Chondrocyte (in vitro differentiated cells): Measurements from ENCODE around the gene TUSC2. TPM values are rescaled to one million over a fixed set of nuclear protein-coding genes. Genes with fewer than 3 reads are reported as not detected.
A peak's percentile ranks its signal among the peaks of the same experiment; 100 is the strongest.

ENCODE experiments used
- DNase-seq: peaks from one replicate; pipeline ENCODE4 v3.0.0; 2021; ENCODE audit warnings: mixed read lengths, low spot score
- H3K27ac Mint-ChIP-seq: one replicate; pipeline ENCODE4 v1.8.0; 2021; ENCODE audit warnings: mild to moderate bottlenecking, moderate library complexity, mixed read lengths; ENCODE audit not compliant: unreplicated experiment
- H3K27me3 Mint-ChIP-seq: 2 replicates; pipeline ENCODE4 v1.8.0; 2021; ENCODE audit warnings: low read depth, mixed read lengths
- H3K36me3 Mint-ChIP-seq: 2 replicates; pipeline ENCODE4 v1.8.0; 2021; ENCODE audit warnings: low read depth, mixed read lengths
- H3K4me1 Mint-ChIP-seq: 2 replicates; pipeline ENCODE4 v1.8.0; 2021; ENCODE audit warnings: low read depth, mild to moderate bottlenecking, mixed read lengths
- H3K4me3 Mint-ChIP-seq: one replicate; pipeline ENCODE4 v1.8.0; 2021; ENCODE audit warnings: mild to moderate bottlenecking, moderate library complexity, mixed read lengths; ENCODE audit not compliant: unreplicated experiment
- H3K9me3 Mint-ChIP-seq: 2 replicates; pipeline ENCODE4 v1.8.0; 2021; ENCODE audit warnings: low read depth, mixed read lengths
- CTCF ChIP-seq: fragments of 200-600 bp; sonication (generic); IDR thresholded peaks from 2 replicates; pipeline ENCODE4 v1.5.0; 2021; ENCODE audit warnings: antibody characterized with exemption, mild to moderate bottlenecking, moderate library complexity
- total RNA-seq: library from RNA; stranded (reverse); gene quantifications from 3 replicates; pipeline ENCODE4 v1.2.1, GENCODE V29; 2021

TUSC2 gene
- total RNA-seq, 1 donor from 2014 or later = 15.3 TPM

- no peaks in the 10 kb centered on the region for H3K9me3 Mint-ChIP-seq
- no peaks in the 10 kb centered on the region for H3K36me3 Mint-ChIP-seq
- H3K27me3 Mint-ChIP-seq = no peaks in the 10 kb centered on the region
- DNase-seq = no peak
- H3K4me1 Mint-ChIP-seq = peaks cover 29% of the 10 kb centered on the region
- TF ChIP-seq CTCF = no peak
- H3K4me3 Mint-ChIP-seq = no peak overlapping the region
- no peak overlapping the region for H3K27ac Mint-ChIP-seq
These were observed 13.5 kb upstream of the TUSC2 start for GRCh38 chr3:50341537-50341936.

- Mint-ChIP-seq H3K4me1 (peaks cover 33% of the 10 kb centered on the region), H3K36me3 (no peaks in the 10 kb centered on the region), H3K4me3 (peak within 1 kb of the TSS; percentile 19), H3K27me3 (no peaks in the 10 kb centered on the region), H3K9me3 (no peaks in the 10 kb centered on the region), H3K27ac (no peak within 1 kb of the TSS)
- DNase-seq = no peak
- TF ChIP-seq CTCF = no peak
These were observed 12.7 kb upstream of the TUSC2 start, which contains the start of gene RASSF1 for GRCh38 chr3:50340448-50341329. Gene RASSF1 (minus strand): TSS chr3:50340836. CDS start chr3:50340805, 31 bp downstream.

- Mint-ChIP-seq H3K36me3 (no peaks in the 10 kb centered on the region), H3K27me3 (no peaks in the 10 kb centered on the region), H3K9me3 (no peaks in the 10 kb centered on the region), H3K4me1 (peaks cover 39% of the 10 kb centered on the region), H3K27ac (no peak overlapping the region), H3K4me3 (no peak overlapping the region)
- TF ChIP-seq CTCF = no peak
- DNase-seq = no peak
These were observed 12.1 kb upstream of the TUSC2 start for GRCh38 chr3:50340147-50340447.

GRCh38 chr3:50339485-50340146 lies 11.6 kb upstream of the TUSC2 start:
- DNase-seq = no peak
- no peaks in the 10 kb centered on the region for H3K9me3 Mint-ChIP-seq
- no peak overlapping the region for H3K4me3 Mint-ChIP-seq
- H3K27me3 Mint-ChIP-seq = no peaks in the 10 kb centered on the region
- H3K36me3 Mint-ChIP-seq = no peaks in the 10 kb centered on the region
- H3K27ac Mint-ChIP-seq = no peak overlapping the region
- H3K4me1 Mint-ChIP-seq = peaks cover 43% of the 10 kb centered on the region
- no peak for TF ChIP-seq CTCF

GRCh38 chr3:50338965-50339364 lies 10.9 kb upstream of the TUSC2 start:
- no peaks in the 10 kb centered on the region for H3K36me3 Mint-ChIP-seq
- TF ChIP-seq CTCF = no peak
- H3K27me3 Mint-ChIP-seq = no peaks in the 10 kb centered on the region
- H3K27ac Mint-ChIP-seq = peak overlapping the region; percentile 75
- H3K4me1 Mint-ChIP-seq = peaks cover 49% of the 10 kb centered on the region
- peak overlapping the region; percentile 98 for H3K4me3 Mint-ChIP-seq
- DNase-seq = no peak
- H3K9me3 Mint-ChIP-seq = no peaks in the 10 kb centered on the region
